A673 (cell line): ENCODE measurements around the gene ZNF33A. TPM values are rescaled to one million over a fixed set of nuclear protein-coding genes. Genes with fewer than 3 reads are reported as not detected.

Experiments used
- BruUV-seq: library from RNA; stranded (reverse); fragments of 400-500 nt; replicated peaks from 2 replicates; lab custom pipeline; 2021; lab: Mats Ljungman, UMichigan
- CTCF ChIA-PET: fragments of 300-600 bp; sonication (Branson Sonifier 250); formaldehyde crosslinking; loops from one replicate; lab custom pipeline; 2022; ENCODE audit warnings: antibody characterized with exemption; lab: Charles Lee
- POLR2A ChIA-PET: fragments of 300-600 bp; sonication (Branson Sonifier 250); formaldehyde crosslinking; loops from one replicate; lab custom pipeline; 2022; ENCODE audit warnings: antibody characterized with exemption; ENCODE audit not compliant: low non-redundant PET; lab: Charles Lee
- DNase-seq: peaks from one replicate; pipeline ENCODE4 v3.0.0-alpha.2; 2015; ENCODE audit warnings: low spot score
- H3K27ac ChIP-seq: fragments of 200-600 bp; sonication (generic); 2 replicates; pipeline ENCODE4 v1.5.1; 2016; ENCODE audit warnings: mixed run types, low read depth, mild to moderate bottlenecking, mixed read lengths, antibody characterized with exemption, low read length; ENCODE audit not compliant: poor library complexity, severe bottlenecking
- H3K27me3 ChIP-seq: fragments of 200-600 bp; sonication (generic); replicated peaks from 2 replicates; pipeline ENCODE4 v1.6.1; 2017; ENCODE audit warnings: mixed run types, low read depth, mild to moderate bottlenecking, mixed read lengths, antibody characterized with exemption, low read length; ENCODE audit not compliant: insufficient read depth, poor library complexity
- H3K36me3 ChIP-seq: fragments of 200-600 bp; sonication (generic); 2 replicates; pipeline ENCODE4 v1.6.1; 2016; ENCODE audit warnings: mixed run types, mild to moderate bottlenecking, mixed read lengths, antibody characterized with exemption, low read length; ENCODE audit not compliant: insufficient read depth, poor library complexity, severe bottlenecking
- H3K4me1 ChIP-seq: fragments of 200-600 bp; sonication (generic); 2 replicates; pipeline ENCODE4 v1.6.1; 2017; ENCODE audit warnings: mixed run types, mild to moderate bottlenecking, mixed read lengths, antibody characterized with exemption, low read length; ENCODE audit not compliant: insufficient read depth, poor library complexity, severe bottlenecking
- H3K4me3 ChIP-seq: fragments of 200-600 bp; sonication (generic); 2 replicates; pipeline ENCODE4 v1.5.1; 2016; ENCODE audit warnings: low read depth, mixed run types, mild to moderate bottlenecking, mixed read lengths, low read length; ENCODE audit not compliant: poor library complexity, severe bottlenecking
- H3K9me3 ChIP-seq: fragments of 200-600 bp; sonication (generic); 2 replicates; pipeline ENCODE4 v1.6.1; 2016; ENCODE audit warnings: mixed run types, low read depth, mild to moderate bottlenecking, mixed read lengths, antibody characterized with exemption, low read length; ENCODE audit not compliant: poor library complexity, severe bottlenecking
- EZH2 ChIP-seq: fragments of 200-600 bp; sonication (generic); IDR thresholded peaks from 2 replicates; pipeline ENCODE4 v1.6.1; 2017; ENCODE audit warnings: borderline replicate concordance, low read depth, mild to moderate bottlenecking, mixed read lengths, antibody characterized with exemption, low read length; ENCODE audit not compliant: poor library complexity, severe bottlenecking
- intact Hi-C: fragments of 100-400 bp; cut with micrococcal nuclease; formaldehyde crosslinking; loops from one replicate; pipeline ENCODE4 v1.10.0; 2022; ENCODE audit not compliant: unreplicated experiment
- total RNA-seq: library from RNA; stranded (reverse); gene quantifications from 2 replicates; pipeline ENCODE4 v1.2.3, GENCODE V29; 2021
- TF ChIP-seq, protein P1 (sequence below): fragments of 300-800, 200-600 bp; sonication (generic); conservative IDR thresholded peaks from 2 replicates; pipeline ENCODE4 v1.5.1; 2017; ENCODE audit warnings: low read depth, mild to moderate bottlenecking, antibody characterized with exemption, low read length, moderate library complexity, mixed read lengths

Gene ZNF33A
- total RNA-seq, 1 experiment from 2014 or later, result 21.9 TPM

DNA sequence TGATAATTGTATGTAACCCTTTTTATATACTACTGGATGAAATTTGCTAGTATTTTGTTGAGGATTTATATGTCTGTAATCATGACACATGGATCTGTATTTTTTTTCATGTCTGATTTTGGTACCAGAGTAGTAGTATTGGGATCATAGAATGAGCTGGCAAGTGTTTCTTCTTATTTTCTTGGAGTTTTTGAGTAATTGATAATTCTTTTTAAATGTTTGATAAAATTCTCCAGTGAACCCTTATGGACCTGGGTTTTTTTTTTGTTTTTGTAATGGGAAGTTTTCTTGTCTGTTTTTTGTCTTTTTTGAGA is 28.4 kb downstream of the ZNF33A start:
- BruUV-seq, result no TSS peak
- TF ChIP-seq EZH2, result no peak
- TF ChIP-seq, protein P1, sequence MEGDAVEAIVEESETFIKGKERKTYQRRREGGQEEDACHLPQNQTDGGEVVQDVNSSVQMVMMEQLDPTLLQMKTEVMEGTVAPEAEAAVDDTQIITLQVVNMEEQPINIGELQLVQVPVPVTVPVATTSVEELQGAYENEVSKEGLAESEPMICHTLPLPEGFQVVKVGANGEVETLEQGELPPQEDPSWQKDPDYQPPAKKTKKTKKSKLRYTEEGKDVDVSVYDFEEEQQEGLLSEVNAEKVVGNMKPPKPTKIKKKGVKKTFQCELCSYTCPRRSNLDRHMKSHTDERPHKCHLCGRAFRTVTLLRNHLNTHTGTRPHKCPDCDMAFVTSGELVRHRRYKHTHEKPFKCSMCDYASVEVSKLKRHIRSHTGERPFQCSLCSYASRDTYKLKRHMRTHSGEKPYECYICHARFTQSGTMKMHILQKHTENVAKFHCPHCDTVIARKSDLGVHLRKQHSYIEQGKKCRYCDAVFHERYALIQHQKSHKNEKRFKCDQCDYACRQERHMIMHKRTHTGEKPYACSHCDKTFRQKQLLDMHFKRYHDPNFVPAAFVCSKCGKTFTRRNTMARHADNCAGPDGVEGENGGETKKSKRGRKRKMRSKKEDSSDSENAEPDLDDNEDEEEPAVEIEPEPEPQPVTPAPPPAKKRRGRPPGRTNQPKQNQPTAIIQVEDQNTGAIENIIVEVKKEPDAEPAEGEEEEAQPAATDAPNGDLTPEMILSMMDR, result no peak
- POLR2A ChIA-PET, result interaction anchor here (0.7 kb wide), 1 partner anchor 21 kb away, joined by 4 read pairs; no protein-coding TSS in a partner anchor
- CTCF ChIA-PET, result no interaction called here
- Histone ChIP-seq H3K4me3 (no peak overlapping the region), H3K36me3 (peaks cover 3% of the 10 kb centered on the region), H3K9me3 (no peaks in the 10 kb centered on the region), H3K4me1 (no peaks in the 10 kb centered on the region), H3K27me3 (no peaks in the 10 kb centered on the region), H3K27ac (no peak overlapping the region)
- no peak for DNase-seq
- intact Hi-C loops, result loop anchor here (10.0 kb wide), 1 partner anchor 84 kb away; no protein-coding TSS in a partner anchor

DNA sequence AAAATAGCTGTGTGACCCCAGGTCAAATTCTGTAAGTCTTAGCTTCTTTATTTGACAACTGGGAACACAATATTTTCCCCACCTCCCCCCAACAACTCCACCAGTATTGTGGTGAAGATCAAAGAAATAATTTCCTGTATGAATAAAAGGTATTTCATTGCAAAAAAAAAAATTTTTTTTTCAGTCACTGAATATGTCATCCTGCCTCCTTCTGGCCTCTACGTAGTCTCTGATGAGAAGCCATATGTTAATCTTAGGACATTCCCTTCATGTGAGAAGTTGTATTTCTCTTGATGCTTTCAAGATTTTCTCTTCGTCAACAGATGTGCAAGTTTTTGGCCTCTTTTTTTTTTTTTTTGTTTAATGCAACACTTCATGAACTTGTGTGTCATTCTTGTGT is 33.0 kb downstream of the ZNF33A start:
- CTCF ChIA-PET, result no interaction called here
- Histone ChIP-seq H3K36me3 (no peaks in the 10 kb centered on the region), H3K9me3 (no peaks in the 10 kb centered on the region), H3K4me1 (no peaks in the 10 kb centered on the region), H3K4me3 (no peak overlapping the region), H3K27me3 (no peaks in the 10 kb centered on the region), H3K27ac (no peak overlapping the region)
- POLR2A ChIA-PET, result no interaction called here
- TF ChIP-seq, protein P1, result no peak
- no peak for TF ChIP-seq EZH2
- intact Hi-C loops, result no loop called here
- no peak for DNase-seq
- BruUV-seq, result no TSS peak

DNA sequence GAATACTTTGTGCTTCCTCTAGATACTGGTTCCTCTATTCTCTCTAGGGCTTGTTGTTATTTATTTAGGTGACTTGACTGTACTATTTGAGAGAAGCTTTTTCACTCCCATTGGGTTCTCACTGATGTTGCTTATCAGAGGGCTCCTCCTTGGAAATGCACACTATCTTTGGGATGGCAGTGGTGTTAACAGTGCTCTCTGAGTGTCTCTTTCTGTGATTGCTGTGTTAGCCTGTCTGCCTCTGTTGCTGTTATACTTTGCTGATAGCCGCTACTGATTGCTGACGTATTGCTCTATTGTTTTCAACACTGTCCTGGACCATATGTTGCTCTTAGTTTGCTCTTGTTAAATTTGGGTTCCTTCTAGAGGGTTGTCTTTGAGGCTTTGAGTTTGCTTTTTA is 34.7 kb downstream of the ZNF33A start:
- no peak for DNase-seq
- ChIA-PET POLR2A (no interaction called here), CTCF (no interaction called here)
- Histone ChIP-seq H3K27me3 (no peaks in the 10 kb centered on the region), H3K4me3 (no peak overlapping the region), H3K27ac (no peak overlapping the region), H3K9me3 (no peaks in the 10 kb centered on the region), H3K4me1 (no peaks in the 10 kb centered on the region), H3K36me3 (no peaks in the 10 kb centered on the region)
- BruUV-seq, result no TSS peak
- intact Hi-C loops, result no loop called here
- TF ChIP-seq, protein P1, result no peak
